Fibroblast of mammary gland (primary cell): ENCODE data around the gene IST1.

Experiments
- DNase-seq: peaks from one replicate; pipeline ENCODE4 v3.0.0-alpha.2; 2010; ENCODE audit warnings: low read depth
- H3K4me3 ChIP-seq: 2 replicates; pipeline ENCODE4 v1.5.1; 2011; ENCODE audit warnings: low read depth, mild to moderate bottlenecking, low read length, moderate library complexity; ENCODE audit not compliant: control insufficient read depth
- CTCF ChIP-seq: conservative IDR thresholded peaks from 2 replicates; pipeline ENCODE4 v1.5.1; 2011; ENCODE audit warnings: low read depth, low read length, inconsistent platforms; ENCODE audit not compliant: control insufficient read depth, insufficient read depth

IST1 gene

GRCh38 chr16:71889147-71889546 lies 6.2 kb upstream of the IST1 start:
- DNase-seq: no peak
- TF ChIP-seq CTCF: no peak
- H3K4me3 ChIP-seq: no peak overlapping the region

- TF ChIP-seq CTCF: no peak
- DNase-seq: no peak
- H3K4me3 ChIP-seq: peak overlapping the region; percentile 74
Measured at GRCh38 chr16:71893888-71894228, 1.5 kb upstream of the IST1 start.

- H3K4me3 ChIP-seq: peak overlapping the region; percentile 74
- TF ChIP-seq CTCF: peak; percentile 6
- DNase-seq: peak; percentile 68
Measured at GRCh38 chr16:71894229-71894920, 956 bp upstream of the IST1 start.

- peak overlapping the region; percentile 74 for H3K4me3 ChIP-seq
- DNase-seq: peak; percentile 45
Measured at GRCh38 chr16:71895679-71896365, 491 bp downstream of the IST1 start.

GRCh38 chr16:71896764-71897368 lies 1.5 kb downstream of the IST1 start:
- H3K4me3 ChIP-seq: peak overlapping the region; percentile 74
- no peak for TF ChIP-seq CTCF
- DNase-seq: no peak

More at GRCh38 chr16:71895679-71896365, 491 bp downstream of the IST1 start:
- TF ChIP-seq CTCF: no peak

- no peak for TF ChIP-seq CTCF
- H3K4me3 ChIP-seq: no peak overlapping the region
- no peak for DNase-seq
Measured at GRCh38 chr16:71899171-71899570, 3.8 kb downstream of the IST1 start.
